T-helper 2 cell (primary cell): ENCODE results near the gene POU5F1.

Experiments
- DNase-seq, 5 experiments: peaks; one replicate each; pipeline versions ENCODE4 v3.0.0 to v3.0.0-alpha.2; 2012 to 2022

POU5F1 gene

DNA sequence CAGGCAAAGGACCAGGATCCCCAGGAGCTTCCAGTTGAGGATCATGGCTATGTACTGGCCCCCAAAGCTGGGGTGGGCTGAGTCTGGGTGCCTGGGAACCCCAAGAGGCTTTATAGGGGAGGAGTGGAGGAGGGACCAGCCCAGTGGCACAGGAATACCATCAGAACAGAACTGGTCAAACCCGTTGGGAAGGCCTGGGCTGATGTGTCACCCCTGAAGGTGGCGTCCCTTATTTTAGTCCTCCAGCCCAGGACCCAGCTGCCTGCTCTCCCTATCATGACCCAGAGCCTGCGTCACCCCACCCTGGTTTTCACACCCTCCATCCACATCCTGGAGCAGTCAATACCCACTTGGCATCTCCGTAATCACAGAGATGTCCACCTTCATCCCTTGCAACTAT, 31.5 kb downstream of the POU5F1 start, which contains the start of gene PSORS1C2:
TSS of gene PSORS1C2 (minus strand) at position 85 of the 400 bp plus-strand sequence. CDS start at position 45, 40 bp downstream.
- no peak for DNase-seq

DNA sequence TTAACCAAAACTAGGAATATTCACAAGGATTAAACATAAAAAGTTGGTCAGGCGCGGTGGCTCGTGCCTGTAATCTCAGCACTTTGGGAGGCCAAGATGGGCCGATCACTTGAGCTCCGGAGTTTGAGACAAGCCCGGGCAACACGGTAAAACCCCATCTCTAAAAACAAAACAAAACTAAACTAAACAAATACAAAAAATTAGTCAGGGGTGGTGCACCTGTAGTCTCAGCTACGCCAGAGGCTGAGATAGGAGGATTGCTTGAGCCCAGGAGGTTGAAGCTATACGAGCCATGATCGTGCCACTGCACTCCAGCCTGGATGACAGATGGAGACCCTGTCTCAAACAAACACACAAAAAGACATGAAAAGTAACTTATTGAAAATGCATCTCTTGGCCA, 34.8 kb downstream of the POU5F1 start:
- no peak for DNase-seq

DNA sequence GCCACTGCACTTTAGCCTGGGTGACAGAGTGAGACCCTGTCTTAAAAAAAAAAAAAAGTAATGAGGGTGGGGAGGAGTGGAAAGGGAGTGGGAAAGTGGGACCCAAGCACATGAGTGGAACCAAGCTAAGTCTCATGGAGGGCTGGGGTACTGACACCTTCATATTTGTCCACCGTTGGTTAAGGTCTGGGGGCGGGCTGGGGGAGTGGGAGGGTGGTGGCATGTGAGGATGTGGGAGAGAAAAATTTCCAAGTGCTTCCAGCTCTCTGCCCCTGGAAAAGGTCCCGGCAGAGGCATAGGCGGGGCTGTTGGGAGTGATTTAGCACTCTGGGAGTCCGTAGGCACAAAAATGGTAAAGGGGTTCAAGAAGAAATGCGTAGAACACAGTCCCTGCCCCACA, 37.7 kb downstream of the POU5F1 start:
- DNase-seq, result no peak

DNA sequence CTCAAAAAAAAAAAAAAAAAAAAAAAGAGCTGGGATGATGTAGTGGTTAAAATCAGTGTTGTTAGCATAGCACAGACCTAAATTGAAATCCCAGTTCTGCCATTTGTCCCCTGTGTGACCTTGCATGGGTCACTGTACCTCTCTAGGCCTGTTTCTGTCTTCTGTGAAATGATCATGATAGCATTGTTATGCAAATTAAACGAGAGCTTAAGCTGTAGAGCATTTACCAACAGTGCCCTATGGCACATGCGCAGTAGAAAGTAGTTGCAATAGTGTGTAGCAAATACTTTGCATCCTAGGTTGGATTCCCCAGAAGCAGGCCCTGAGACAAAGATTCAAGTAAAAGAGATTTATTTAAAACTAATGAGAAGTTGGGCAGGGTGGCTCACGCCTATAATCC, 38.9 kb downstream of the POU5F1 start:
- no peak for DNase-seq

DNA sequence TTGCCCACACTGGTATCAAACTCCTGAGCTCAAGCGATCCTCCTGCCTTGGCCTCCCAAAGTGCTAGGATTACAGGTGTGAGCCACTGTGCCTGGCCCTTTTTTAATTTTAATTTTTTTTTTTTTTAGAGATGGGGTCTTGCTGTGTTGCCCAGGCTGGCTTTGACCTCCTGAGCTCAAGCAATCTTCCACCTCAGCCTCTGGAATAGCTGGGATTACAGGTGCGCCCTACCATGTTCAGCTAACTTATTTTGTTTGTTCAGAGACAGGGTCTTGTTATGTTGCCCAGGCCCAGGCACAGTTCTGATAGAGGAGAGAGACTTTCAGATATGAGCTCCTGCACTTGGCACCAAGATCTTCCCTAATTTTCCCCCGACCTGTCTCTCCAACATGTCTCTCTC, 39.7 kb downstream of the POU5F1 start:
- no peak for DNase-seq

DNA sequence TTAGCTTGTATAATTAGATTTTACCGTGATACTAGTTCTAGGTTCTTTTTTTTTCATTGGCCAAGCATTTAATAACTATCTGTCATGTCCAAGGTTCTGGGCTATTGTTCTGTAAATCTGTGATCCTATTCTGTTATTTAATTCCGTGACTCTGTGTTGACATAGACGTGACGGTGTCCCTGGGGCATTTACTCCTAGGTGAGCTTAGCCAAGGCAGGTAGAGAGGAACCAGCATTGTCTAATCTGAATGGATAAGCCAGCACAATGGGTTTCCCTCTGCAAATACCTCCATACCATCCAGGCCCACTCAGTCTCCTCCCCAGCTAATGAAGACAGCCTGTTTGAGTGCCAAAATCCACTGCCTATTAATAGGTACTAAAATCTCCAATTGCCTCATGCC, 41.4 kb downstream of the POU5F1 start:
- DNase-seq, result no peak

DNA sequence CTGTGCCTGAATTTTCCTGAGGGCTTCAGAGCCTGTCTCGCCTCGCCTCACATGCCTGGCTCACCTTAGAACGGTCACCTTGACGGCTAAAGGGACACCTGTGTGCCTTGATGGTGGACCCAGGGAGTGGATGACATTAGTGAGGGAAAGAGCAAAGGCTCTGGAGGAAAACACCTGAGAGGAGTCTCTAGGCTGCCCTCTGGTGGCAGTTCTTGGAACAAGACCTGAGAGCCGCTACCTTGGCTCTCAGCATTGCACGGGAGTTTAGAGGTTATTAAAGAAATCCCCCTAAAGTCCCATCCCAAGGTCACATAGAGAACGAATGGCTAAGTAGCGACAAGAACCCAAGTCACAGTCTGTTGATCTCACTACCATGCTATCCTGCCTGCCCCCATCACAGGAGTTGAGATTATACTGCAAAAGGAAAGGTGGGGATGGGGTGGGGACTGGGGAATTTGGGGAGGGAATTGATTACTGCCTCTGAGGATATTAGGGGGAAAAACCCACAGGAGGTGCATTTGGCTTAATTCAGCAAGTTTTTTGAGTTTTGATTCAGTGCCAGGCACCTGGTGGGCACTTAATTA, 42.3 kb downstream of the POU5F1 start:
- DNase-seq, result peak; percentile 21 to 72 (median 47)

DNA sequence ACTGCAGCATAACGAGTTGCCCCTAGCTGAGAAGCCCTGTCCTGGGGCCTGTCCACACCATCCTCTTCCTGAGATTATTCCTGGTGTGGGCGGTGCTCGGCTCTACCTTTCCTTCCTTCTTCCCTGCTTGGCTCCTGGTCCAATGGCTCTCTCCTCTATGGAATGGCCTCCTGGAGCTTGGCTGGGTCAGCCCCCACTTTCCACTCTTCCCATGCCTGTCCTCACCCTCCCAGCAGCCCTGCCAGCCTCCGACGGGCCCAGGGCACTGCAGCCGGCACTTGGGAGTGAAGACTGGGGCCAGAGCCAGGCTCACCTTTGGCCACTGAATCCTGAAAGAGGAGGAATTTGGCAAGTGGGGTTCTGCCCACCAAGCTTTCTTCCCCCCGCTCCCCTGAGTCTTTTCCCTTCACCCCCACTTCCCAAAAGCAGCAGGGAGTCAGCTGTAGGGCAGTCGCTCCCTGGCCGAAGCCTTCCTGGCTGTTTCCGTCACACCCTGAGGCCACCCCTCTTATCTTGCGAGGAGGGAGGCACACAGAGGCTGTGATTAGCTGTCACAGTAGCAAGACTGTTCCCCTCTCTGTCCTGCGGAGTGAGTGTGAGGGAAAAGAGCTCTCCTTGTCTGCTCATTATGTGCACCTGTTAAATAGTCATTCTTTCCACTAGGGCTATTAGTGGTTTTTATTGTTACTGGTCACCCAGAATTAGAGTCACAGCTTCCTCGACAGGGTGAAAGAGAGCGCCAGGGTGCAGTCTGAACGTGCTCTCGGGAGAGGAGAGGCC, 43.9 kb downstream of the POU5F1 start:
- DNase-seq, result no peak

DNA sequence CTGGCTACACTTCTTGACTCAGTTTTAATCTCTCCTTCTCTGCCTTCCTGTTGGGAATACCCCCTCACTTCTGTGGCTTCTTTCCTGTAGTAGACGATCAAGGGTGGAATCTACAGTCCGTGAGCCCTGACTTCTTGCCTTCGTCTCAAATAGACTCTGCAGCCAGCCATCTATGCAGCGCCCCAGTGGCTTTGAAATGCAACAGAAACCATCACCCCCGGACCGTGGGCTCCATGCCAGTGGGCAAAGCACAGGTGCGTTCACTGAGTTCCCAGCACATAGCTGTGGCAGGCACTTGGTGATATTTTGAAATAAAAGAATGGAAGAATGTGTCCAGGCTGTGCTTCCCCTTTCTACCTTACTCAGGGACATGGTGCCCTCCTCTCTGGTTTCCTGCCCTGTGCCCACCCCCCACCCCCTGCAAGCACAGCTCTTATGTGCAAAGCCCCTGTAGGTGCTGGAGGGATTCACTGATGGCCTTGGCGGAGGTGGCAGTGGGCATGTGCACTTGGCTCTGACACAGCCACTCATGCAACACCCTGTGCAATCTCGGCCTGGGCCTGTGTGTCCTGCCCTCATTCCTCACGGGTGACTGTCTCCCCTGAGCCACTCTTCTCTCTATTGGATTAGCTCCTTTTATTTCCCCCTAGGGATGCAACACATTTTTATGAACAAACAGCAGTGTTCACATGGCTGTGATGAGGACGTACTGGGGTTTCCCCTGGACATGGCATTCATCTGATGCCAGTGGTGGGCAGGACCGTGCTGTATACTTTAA, 44.7 kb downstream of the POU5F1 start:
- DNase-seq, result no peak

DNA sequence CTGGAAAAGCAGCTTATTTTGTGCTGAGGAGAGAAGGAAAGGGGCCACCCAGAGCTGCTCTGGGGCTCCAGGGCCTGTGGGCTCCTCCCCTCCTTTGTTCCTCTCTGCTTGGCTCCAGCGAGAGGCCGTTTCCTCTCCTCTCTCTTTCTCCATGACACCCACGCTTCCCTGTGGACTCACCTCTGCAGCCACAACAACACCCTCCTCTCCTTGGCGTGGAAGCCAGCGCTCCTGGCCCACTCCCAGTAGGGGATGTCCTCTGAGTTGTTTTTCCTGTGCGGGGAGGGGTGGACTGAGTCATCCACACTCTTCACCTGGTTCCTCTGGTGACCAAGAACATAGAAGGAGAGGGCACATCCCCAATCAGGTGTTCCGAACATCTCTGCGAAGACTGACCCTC, 45.3 kb downstream of the POU5F1 start:
- DNase-seq, result no peak

DNA sequence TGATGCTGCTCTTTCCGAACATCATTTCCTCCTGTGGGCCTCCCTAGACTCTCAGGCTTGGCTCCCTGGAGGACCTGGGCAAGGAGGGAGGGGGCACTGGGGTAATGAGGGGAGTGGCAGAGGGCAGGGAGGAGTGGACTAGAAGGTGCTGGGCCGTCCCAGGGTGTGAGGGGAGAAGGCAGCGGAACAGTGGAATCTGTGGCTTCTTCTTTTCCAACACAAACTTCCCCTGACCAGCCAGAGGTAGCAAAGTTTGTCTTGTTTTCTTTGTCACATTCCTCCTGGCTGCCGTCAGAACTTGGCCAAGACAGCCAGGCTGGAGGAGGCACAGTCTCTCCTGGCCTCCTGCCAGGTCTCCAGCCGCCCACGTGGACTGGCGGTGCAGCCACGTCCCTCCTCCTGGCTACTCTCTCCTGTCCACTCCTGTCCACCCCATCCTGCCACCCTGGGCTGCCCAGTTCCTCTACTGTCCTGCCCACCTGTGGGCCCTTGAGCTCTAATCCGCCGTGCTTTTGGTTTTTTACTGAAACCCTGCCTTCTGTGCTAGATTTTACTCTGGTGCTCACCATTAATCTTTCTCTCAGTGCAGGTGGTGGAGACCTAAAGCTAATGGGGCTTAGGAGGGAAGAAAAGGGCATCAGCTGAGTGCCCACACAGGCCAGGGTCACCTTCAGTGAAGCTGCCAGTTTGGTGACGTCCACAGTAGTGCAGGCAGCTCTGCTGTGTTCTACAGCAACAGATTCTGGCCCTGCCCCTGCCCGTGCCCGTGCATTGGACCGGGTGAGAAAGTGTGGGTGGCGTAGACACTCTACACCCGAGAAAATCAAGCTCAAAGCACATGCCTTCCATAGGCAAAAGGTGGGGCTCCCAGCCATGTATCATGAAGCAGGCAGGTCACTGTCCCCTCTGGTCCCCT, 47.4 kb downstream of the POU5F1 start:
- no peak for DNase-seq

DNA sequence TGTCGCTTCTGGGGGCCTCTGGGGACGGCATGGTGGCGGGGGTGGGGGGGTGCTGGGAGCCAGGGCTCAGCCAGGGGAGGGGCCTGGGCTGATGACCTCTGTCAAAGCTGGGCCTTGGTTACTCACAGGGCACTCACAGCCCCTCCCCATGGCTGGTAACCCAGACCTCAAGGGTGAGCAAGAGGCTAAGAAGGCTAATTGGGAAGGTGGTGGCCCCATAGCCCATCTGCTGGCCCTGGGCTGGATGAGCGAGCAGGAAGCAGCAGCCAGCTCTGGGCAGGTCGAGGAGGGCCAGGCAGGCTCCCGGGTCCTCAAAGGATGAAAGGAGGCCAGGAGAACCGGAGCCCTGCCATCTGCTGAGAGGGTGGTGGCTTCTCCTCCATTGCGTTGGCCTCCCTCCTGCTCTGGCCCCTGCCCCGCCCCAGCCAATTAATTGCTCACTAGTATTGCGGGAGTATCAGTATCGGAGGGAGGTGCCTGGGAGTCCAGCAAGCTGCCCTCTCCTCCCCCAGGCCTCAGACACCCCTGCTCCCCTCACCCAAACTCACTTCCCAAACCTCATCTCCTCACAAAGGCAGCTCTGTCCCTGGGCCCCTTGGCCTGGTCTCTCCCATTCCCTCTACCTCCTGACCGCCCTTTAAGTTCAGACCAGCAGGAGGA, 49.2 kb downstream of the POU5F1 start:
- no peak for DNase-seq

DNA sequence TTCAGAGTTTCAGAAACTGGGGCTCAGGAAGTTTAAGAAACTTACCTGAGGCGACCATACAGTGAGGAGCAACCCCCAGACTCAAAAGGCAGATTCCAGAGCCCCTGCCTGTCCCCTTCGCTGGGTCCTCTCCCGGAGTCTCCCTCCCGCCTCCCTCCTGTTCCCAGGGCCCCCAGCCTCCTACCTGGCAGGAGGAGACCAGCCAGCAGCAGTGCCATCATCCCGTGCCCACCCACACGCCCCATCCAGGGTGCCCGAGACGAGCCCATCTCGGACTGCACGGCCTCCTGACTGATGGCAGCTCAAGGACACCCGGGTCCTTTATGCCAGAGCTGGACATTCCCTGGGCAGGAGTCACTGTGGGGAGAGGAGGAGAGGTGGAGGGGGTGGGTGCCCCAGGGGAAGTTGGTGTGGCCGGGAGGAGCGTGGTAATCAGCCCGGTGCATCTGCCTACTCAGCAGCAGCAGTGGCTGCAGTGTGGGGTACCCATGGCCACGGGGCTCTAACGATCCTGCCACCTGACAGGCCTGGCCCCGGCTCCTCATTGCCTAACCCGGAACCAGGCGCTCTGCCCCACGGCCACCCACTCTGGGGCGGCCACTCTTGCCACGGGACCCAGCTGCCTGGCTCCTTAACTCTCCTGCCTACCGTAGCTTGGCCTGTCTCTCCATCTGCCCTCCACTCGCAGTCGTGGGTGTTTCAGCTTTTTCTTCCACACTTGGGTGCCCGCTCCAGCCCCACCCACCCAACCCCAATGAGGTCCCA, 50.1 kb downstream of the POU5F1 start, which contains the start of gene CDSN:
TSS of gene CDSN (minus strand) at position 296 of the 765 bp plus-strand sequence. CDS start at position 269, 27 bp downstream.
- no peak for DNase-seq

DNA sequence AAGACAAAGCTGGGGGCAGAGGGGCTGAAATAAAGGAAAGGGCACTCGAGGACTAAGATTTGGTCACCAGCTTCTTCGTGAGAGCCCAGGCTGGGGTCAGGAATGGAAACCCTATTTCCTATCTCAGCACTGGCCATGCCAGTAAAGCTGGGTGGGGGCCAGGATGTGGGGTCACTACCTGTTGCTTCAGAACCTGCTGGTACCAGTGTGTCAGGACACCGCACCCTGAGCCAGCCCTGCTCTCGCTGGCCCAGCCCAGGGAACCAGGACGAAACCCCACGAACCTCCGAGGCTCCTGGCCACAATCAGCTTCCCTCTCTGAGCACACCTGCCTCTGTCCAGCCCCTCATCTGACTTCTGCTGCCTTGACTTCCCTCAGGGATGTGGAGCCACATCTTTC, 52.3 kb downstream of the POU5F1 start:
- DNase-seq, result no peak

DNA sequence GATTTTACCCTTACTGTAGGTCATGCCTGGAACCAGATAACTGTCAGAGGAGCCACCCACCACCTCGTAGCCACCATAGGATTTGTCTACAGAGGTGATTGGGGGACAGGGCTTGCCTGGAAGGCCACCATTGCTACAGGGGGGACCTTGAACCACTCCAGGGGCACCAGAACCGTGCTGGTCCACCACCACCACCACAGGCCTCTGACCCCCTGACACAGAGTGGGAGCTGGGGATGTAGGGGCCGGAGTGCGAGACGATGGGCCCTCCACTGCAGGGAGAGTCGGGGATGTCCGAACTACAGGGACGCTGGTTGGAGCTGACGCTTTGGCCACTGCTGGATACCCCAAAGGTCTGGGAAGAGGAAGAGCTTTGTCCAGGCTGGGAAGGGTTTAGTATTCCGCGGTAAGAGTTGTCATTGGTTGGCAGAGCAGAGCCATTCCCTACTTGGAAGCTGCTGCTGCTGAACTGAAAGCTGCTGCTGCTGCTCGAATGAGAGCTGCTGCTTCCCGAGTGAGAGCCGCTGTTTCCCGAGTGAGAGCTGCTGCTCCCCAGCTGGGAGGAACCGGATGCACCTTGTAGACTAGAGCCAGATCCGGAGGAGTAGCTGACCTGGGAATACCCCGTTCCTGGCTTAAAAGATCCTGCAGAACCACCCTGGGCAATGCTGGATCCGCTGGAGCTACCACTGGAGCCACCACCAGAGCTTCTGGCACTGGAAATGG, 53.7 kb downstream of the POU5F1 start:
- DNase-seq, result no peak

DNA sequence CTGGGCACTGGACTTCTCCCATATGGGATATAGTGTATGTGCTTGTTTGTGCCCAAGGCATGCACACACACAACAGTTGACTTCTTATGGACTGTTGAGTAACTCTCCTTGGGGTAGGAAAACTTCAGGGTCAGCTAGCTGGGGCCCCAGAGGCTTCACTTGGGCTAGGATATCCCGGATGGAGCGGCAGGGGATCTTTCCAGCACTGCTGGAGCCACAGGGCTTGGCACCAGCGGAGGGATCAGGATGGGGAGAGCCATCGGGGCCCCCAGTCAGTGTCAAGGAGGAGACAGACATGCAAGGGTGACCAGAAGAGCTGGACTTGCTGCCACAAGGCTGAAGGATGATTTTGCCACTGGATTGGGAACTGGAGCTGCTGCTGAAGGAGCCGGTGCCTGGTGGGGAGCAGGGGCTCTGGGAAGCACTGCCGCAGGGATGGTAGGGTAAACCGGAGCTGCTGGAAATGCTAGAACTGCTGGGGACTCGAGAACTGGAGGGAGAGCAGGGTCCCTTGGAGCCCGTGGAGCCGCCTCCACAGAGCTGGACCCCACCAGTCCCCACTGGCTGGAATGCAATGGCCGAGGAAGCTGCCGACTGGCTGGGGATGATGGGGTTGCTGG, 54.4 kb downstream of the POU5F1 start:
- no peak for DNase-seq

DNA sequence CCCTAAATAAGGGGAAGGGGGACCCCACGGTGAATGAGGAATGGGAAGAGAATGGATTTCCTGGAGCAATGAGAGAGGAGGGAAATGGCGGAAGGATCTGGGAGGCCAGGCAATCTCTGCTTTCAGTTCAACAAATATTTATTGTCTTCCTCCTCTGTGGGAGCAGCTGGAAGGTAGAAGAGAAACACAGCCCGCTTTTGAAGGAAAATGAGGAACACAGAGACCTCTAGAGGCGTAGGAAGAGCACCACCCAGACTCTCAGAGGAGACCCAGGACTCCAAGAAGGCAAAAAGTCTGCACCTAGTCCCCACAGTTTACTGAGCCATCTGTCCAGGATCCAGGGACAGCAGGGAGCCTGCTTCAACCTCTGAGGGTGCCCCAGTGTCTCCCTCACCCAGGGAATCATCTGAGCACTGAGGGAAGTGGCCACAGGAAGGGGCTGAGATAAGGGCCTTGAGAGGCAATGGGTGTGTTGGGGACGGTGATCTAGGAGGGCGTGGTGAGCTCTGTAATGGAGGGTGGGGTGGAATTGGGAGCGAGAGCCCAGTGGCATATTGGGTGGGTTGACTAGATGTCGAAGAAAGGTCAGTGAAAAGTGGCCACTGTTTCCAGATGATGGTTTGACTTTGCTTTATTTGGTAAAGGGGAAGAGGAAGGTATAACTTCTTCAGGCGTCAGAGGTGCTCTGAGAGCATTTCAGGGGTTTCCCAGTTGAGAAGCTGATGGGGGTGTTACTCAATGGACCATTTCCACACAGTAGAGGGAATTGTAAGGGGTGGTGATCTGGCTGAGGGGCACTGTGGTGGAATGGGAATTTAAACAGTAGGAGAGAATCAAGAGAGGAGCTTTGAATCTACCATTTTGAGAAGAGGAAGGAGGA, 55.3 kb downstream of the POU5F1 start:
- DNase-seq, result no peak

DNA sequence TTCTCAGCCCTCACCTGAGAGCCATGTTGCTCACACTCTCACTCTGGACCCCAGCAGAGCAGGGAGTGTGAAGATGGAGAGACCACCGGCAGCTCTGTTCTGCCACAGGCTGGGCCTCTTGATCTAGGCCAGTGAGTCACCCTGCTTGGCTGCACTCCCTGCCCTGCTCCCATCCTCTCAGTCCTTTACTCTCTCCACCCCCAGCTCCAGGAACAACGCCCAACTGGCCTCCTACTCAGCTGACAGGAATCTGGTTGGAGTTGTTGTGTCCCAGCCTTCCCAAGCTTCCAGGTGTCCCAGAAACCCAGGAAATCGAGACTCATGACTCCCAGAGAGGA, 56.0 kb downstream of the POU5F1 start, which contains the start of gene PSORS1C1:
TSS of gene PSORS1C1 (plus strand) at position 260 of the 338 bp plus-strand sequence. CDS start 14,833 bp downstream, outside the sequence.
- DNase-seq, result no peak
